Neural cell (in vitro differentiated cells): ENCODE results near the gene PPP1R1A. TPM values are rescaled to one million over a fixed set of nuclear protein-coding genes. Genes with fewer than 3 reads are reported as not detected.

Experiments used
- H2AFZ ChIP-seq: fragments of 200-600, 300-800 bp; sonication (generic), shearing (Covaris generic); 2 replicates; pipeline ENCODE4 v1.6.0; 2014; ENCODE audit warnings: low read depth, mild to moderate bottlenecking, antibody characterized with exemption, low read length, moderate library complexity
- H3F3A ChIP-seq: fragments of 200-600 bp; shearing (Covaris generic); 2 replicates; pipeline ENCODE4 v1.6.1; 2016; ENCODE audit warnings: mild to moderate bottlenecking, moderate library complexity, mixed read lengths, antibody characterized with exemption, low read length; ENCODE audit not compliant: insufficient read depth, poor library complexity, severe bottlenecking
- H3K27ac ChIP-seq: fragments of 200-600, 300-800 bp; sonication (generic), shearing (Covaris generic); 2 replicates; pipeline ENCODE4 v1.5.1; 2014; ENCODE audit warnings: mild to moderate bottlenecking, low read length, moderate library complexity
- H3K27me3 ChIP-seq: fragments of 300-800, 200-600 bp; sonication (generic), shearing (Covaris generic); 2 replicates; pipeline ENCODE4 v1.6.0; 2014; ENCODE audit warnings: mild to moderate bottlenecking, low read depth, low read length, moderate library complexity; ENCODE audit not compliant: insufficient read depth
- H3K36me3 ChIP-seq: fragments of 300-800, 200-600 bp; sonication (generic), shearing (Covaris generic); 2 replicates; pipeline ENCODE4 v1.5.1; 2014; ENCODE audit warnings: mild to moderate bottlenecking, antibody characterized with exemption, low read length, moderate library complexity; ENCODE audit not compliant: insufficient read depth
- H3K4me2 ChIP-seq: fragments of 300-800, 200-600 bp; sonication (generic), shearing (Covaris generic); 2 replicates; pipeline ENCODE4 v1.6.0; 2014; ENCODE audit warnings: mild to moderate bottlenecking, low read length
- H3K4me3 ChIP-seq: fragments of 300-800, 200-600 bp; sonication (generic), shearing (Covaris generic); 2 replicates; pipeline ENCODE4 v1.5.1; 2014; ENCODE audit warnings: mild to moderate bottlenecking, low read length, moderate library complexity
- H3K79me2 ChIP-seq: fragments of 200-600 bp; shearing (Covaris generic); replicated peaks from 2 replicates; pipeline ENCODE4 v1.6.0; 2014; ENCODE audit warnings: mild to moderate bottlenecking, low read length, moderate library complexity; ENCODE audit not compliant: insufficient read depth
- H3K9ac ChIP-seq: fragments of 300-800, 200-600 bp; sonication (generic), shearing (Covaris generic); 2 replicates; pipeline ENCODE4 v1.6.1; 2016; ENCODE audit warnings: mild to moderate bottlenecking, low read length, mixed read lengths
- H3K9me2 ChIP-seq: fragments of 200-600 bp; shearing (Covaris generic); 2 replicates; pipeline ENCODE4 v1.6.1; 2016; ENCODE audit warnings: mild to moderate bottlenecking, low read length, mixed read lengths; ENCODE audit not compliant: insufficient read depth
- H3K9me3 ChIP-seq: fragments of 200-600, 300-800 bp; sonication (generic), shearing (Covaris generic); 2 replicates; pipeline ENCODE4 v1.6.1; 2016; ENCODE audit warnings: mild to moderate bottlenecking, mixed run types, low read length, moderate library complexity, mixed read lengths
- H4K20me1 ChIP-seq: fragments of 200-600 bp; shearing (Covaris generic); 2 replicates; pipeline ENCODE4 v1.6.1; 2016; ENCODE audit warnings: mild to moderate bottlenecking, mixed run types; ENCODE audit not compliant: insufficient read depth
- CTCF ChIP-seq: fragments of 450-650 bp; IDR thresholded peaks from 2 replicates; pipeline ENCODE4 v1.5.1; 2014; ENCODE audit warnings: antibody characterized with exemption, mild to moderate bottlenecking, moderate library complexity; ENCODE audit not compliant: poor library complexity, severe bottlenecking
- EP300 ChIP-seq: fragments of 450-650 bp; conservative IDR thresholded peaks from 2 replicates; pipeline ENCODE4 v1.6.1; 2014; ENCODE audit warnings: antibody characterized with exemption, mild to moderate bottlenecking, moderate library complexity; ENCODE audit not compliant: poor library complexity, severe bottlenecking
- EZH2 ChIP-seq: fragments of 200-600, 300-800 bp; shearing (Covaris generic), sonication (generic); IDR thresholded peaks from 2 replicates; pipeline ENCODE4 v1.6.1; 2014; ENCODE audit warnings: antibody characterized with exemption, low read length, borderline replicate concordance, mild to moderate bottlenecking; ENCODE audit not compliant: insufficient read depth, poor library complexity, severe bottlenecking
- MXI1 ChIP-seq: fragments of 450-650 bp; conservative IDR thresholded peaks from 2 replicates; pipeline ENCODE4 v1.6.1; 2014; ENCODE audit warnings: antibody characterized with exemption, mild to moderate bottlenecking; ENCODE audit not compliant: poor library complexity, severe bottlenecking
- POLR2AphosphoS5 ChIP-seq: IDR thresholded peaks from 2 replicates; pipeline ENCODE4 v1.6.1; 2012
- RAD21 ChIP-seq: fragments of 450-650 bp; conservative IDR thresholded peaks from 2 replicates; pipeline ENCODE4 v1.6.1; 2014; ENCODE audit warnings: antibody characterized with exemption, mild to moderate bottlenecking, moderate library complexity
- REST ChIP-seq: IDR thresholded peaks from 2 replicates; pipeline ENCODE4 v1.6.1; 2012; ENCODE audit warnings: borderline replicate concordance
- SMC3 ChIP-seq: fragments of 450-650 bp; conservative IDR thresholded peaks from 2 replicates; pipeline ENCODE4 v1.6.1; 2014; ENCODE audit warnings: antibody characterized with exemption, mild to moderate bottlenecking, moderate library complexity; ENCODE audit not compliant: poor library complexity
- TAF1 ChIP-seq: IDR thresholded peaks from 2 replicates; pipeline ENCODE4 v1.6.1; 2012; ENCODE audit warnings: low read depth
- polyA plus RNA-seq: library from polyadenylated mRNA; depleted of rRNA; stranded (reverse); fragments of >200 nt; gene quantifications from 2 replicates; pipeline ENCODE4 v1.2.3, GENCODE V29; 2014

Gene PPP1R1A
- polyA plus RNA-seq, 1 donor from 2014 or later = 28.9 TPM

- Histone ChIP-seq H3K9me2 (no peaks in the 10 kb centered on the region), H4K20me1 (no peaks in the 10 kb centered on the region), H3K27me3 (no peaks in the 10 kb centered on the region), H3K9me3 (no peaks in the 10 kb centered on the region), H3K4me2 (no peak overlapping the region), H3F3A (no peaks in the 10 kb centered on the region), H3K36me3 (no peaks in the 10 kb centered on the region), H2AFZ (no peak overlapping the region), H3K4me3 (no peak overlapping the region), H3K79me2 (no peaks in the 10 kb centered on the region), H3K9ac (no peak overlapping the region), H3K27ac (no peak overlapping the region)
- no peak for TF ChIP-seq RAD21
- TF ChIP-seq MXI1 = no peak
- no peak for TF ChIP-seq TAF1
- TF ChIP-seq CTCF = no peak
- TF ChIP-seq EP300 = no peak
- TF ChIP-seq EZH2 = no peak
Observed at GRCh38 chr12:54544743-54545142, 43.7 kb downstream of the PPP1R1A start.

- H3K4me3 ChIP-seq = no peak overlapping the region
- H4K20me1 ChIP-seq = no peaks in the 10 kb centered on the region
- H3K27ac ChIP-seq = no peak overlapping the region
- no peaks in the 10 kb centered on the region for H3K79me2 ChIP-seq
- H3F3A ChIP-seq = no peaks in the 10 kb centered on the region
- H3K9me2 ChIP-seq = no peaks in the 10 kb centered on the region
- H3K27me3 ChIP-seq = no peaks in the 10 kb centered on the region
- H3K36me3 ChIP-seq = no peaks in the 10 kb centered on the region
- no peak overlapping the region for H3K4me2 ChIP-seq
- no peak overlapping the region for H3K9ac ChIP-seq
- TF ChIP-seq SMC3 (no peak), POLR2AphosphoS5 (no peak), EP300 (no peak), EZH2 (no peak), RAD21 (no peak), MXI1 (no peak), TAF1 (no peak), CTCF (no peak), REST (no peak)
- H2AFZ ChIP-seq = no peak overlapping the region
- no peaks in the 10 kb centered on the region for H3K9me3 ChIP-seq
Observed at GRCh38 chr12:54543526-54543925, 44.9 kb downstream of the PPP1R1A start.
